ENCODE data around the gene ANKRD33.

DNA sequence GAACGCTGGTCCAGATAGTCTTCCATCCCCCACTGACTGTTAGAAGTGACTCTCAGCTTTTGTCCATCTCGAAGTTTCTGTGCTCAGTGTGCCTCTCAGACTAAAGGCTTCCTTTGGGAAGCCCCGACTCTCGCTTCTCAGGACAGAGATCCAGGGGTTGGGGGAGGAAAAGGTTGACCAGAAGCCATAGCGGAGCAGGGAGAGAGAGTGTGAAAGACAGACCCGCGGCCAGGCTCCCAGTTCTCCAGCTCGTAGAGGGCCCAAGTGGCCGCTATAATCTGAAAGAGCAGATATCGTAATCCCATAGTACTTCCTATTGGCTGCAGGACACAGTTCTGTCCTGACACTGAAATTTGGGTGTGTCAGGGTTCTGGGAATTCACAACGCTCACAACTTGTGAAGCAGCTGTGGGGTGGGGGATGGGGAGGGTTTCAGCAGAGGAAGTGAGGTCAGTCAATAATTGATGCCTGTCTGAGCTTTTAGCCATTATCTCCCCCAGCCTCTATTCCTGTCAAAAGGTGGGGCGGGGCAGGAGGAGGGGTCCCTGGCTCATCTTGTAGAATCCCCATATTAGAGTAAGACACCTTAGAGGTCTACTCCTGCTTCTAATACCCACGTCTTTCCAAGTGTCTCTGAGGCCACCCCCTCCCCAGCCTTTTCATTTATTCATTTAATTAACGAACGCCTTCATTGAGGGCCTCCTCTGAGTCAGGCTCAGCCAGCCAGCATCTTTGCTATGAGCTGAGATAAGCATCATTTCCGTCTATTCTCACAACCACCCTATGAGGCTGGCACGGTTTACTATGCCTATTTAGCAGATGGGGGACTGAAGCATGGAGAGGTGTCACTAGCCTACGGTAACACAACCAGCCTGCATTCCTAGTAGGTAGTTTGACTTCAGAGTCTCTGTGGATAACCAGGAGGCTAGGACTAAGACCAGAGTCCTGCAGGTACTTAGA, 17.8 kb downstream of the ANKRD33 start:
- no peak for TF ChIP-seq EZH2 (optimal IDR thresholded peaks at IDR 0.05; ENCODE audit: low read depth, low read length)
- TF ChIP-seq, protein P1, sequence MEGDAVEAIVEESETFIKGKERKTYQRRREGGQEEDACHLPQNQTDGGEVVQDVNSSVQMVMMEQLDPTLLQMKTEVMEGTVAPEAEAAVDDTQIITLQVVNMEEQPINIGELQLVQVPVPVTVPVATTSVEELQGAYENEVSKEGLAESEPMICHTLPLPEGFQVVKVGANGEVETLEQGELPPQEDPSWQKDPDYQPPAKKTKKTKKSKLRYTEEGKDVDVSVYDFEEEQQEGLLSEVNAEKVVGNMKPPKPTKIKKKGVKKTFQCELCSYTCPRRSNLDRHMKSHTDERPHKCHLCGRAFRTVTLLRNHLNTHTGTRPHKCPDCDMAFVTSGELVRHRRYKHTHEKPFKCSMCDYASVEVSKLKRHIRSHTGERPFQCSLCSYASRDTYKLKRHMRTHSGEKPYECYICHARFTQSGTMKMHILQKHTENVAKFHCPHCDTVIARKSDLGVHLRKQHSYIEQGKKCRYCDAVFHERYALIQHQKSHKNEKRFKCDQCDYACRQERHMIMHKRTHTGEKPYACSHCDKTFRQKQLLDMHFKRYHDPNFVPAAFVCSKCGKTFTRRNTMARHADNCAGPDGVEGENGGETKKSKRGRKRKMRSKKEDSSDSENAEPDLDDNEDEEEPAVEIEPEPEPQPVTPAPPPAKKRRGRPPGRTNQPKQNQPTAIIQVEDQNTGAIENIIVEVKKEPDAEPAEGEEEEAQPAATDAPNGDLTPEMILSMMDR (IDR thresholded peaks at IDR 0.05; ENCODE audit: low read length): no peak
- TF ChIP-seq EZH2phosphoT487 (IDR thresholded peaks at IDR 0.05; ENCODE audit: low read length): no peak
